GOT3 (cell line): ENCODE data around the gene SFXN5.
"Not testable (repeated sequence)": the region's sequence is repeated elsewhere in the genome, so short reads cannot be mapped to it uniquely, and the experiment has no call there.

ENCODE experiments used
- DNase-seq: peaks from one replicate; lab custom pipeline; 2025; ENCODE audit warnings: mixed read lengths; lab: John Stamatoyannopoulos, UW

SFXN5 gene

GRCh38 chr2:73078457-73079411 is 7.2 kb upstream of the SFXN5 start:
- DNase-seq = no peak

- DNase-seq = no peak
Observed at GRCh38 chr2:73077424-73077795, 5.9 kb upstream of the SFXN5 start.

- DNase-seq = no peak
Observed at GRCh38 chr2:73076701-73077423, 5.3 kb upstream of the SFXN5 start.

- no peak for DNase-seq
Observed at GRCh38 chr2:73075477-73076373, 4.2 kb upstream of the SFXN5 start.

GRCh38 chr2:73074110-73075069 is 2.9 kb upstream of the SFXN5 start:
- no peak for DNase-seq

- no peak for DNase-seq
Observed at GRCh38 chr2:73072416-73072815, 904 bp upstream of the SFXN5 start.

- DNase-seq = no peak
Observed at GRCh38 chr2:73072129-73072395, 550 bp upstream of the SFXN5 start.

- DNase-seq = peak; percentile 40
Observed at GRCh38 chr2:73070643-73071359, 711 bp downstream of the SFXN5 start.

- DNase-seq = no peak
Observed at GRCh38 chr2:73069855-73070642, 1.5 kb downstream of the SFXN5 start.

GRCh38 chr2:73069041-73069854 is 2.3 kb downstream of the SFXN5 start:
- no peak for DNase-seq

- DNase-seq = no peak
Observed at GRCh38 chr2:73068147-73068546, 3.4 kb downstream of the SFXN5 start.

- DNase-seq = no peak
Observed at GRCh38 chr2:73067043-73067442, 4.5 kb downstream of the SFXN5 start.

GRCh38 chr2:73065070-73065469 is 6.4 kb downstream of the SFXN5 start:
- DNase-seq = not testable (repeated sequence)

- DNase-seq = no peak
Observed at GRCh38 chr2:73063909-73064875, 7.3 kb downstream of the SFXN5 start.

GRCh38 chr2:73063472-73063871 is 8.0 kb downstream of the SFXN5 start:
- DNase-seq = no peak

GRCh38 chr2:73059106-73059505 is 12.4 kb downstream of the SFXN5 start:
- no peak for DNase-seq

GRCh38 chr2:73054980-73055379 is 16.5 kb downstream of the SFXN5 start:
- DNase-seq = no peak
